Activated CD8-positive, alpha-beta memory T cell treated with anti-CD3 and anti-CD28 coated beads, Interleukin-2, amount 50 U/mL, for 4 hours (primary cell): ENCODE measurements around the gene ENTPD6.
"Not testable (repeated sequence)": the region's sequence is repeated elsewhere in the genome, so short reads cannot be mapped to it uniquely, and the experiment has no call there.

Source experiments
- DNase-seq: peaks from one replicate; pipeline ENCODE4 v3.0.0-alpha.2; 2020

The ENTPD6 gene

DNA sequence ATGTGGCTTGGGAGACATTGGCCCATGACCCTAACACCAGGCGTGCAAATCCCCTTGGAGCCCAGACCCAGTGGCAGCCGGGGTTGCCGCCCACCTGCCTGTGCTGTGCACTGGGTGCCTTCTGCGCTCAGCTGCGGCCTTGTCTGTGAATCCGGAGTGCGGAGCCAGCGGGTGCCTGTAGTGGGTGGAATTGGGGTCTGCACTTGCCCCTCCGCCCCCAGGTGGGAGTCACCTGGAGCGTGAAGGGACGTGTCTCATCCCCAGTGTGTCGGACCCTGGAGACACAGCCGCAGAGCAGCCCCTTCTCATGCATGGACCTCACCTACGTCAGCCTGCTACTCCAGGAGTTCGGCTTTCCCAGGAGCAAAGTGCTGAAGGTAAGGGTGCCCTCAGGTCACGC is 29.4 kb downstream of the ENTPD6 start:
- DNase-seq = no peak

DNA sequence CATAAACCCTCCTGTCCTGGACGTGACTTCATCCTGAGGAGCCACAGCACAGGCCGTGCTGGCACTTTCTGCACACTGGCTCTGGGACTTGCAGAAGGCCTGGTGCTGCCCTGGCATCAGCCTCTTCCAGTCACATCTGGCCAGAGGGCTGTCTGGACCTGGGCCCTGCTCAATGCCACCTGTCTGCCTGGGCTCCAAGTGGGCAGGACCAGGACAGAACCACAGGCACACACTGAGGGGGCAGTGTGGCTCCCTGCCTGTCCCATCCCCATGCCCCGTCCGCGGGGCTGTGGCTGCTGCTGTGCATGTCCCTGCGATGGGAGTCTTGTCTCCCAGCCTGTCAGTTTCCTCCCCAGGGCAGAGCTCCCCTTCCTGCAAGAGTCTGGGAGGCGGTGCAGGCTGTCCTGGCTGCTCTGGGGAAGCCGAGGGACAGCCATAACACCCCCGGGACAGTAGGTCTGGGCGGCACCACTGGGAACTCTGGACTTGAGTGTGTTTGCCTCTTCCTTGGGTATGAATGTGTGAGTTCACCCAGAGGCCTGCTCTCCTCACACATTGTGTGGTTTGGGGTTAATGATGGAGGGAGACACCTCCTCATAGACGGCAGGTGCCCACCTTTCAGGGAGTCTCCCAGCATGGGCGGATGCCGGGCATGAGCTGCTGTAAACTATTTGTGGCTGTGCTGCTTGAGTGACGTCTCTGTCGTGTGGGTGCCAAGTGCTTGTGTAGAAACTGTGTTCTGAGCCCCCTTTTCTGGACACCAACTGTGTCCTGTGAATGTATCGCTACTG is 30.3 kb downstream of the ENTPD6 start:
- DNase-seq = no peak

GRCh38 chr20:25226433-25227316 is 31.2 kb downstream of the ENTPD6 start:
- no peak for DNase-seq

DNA sequence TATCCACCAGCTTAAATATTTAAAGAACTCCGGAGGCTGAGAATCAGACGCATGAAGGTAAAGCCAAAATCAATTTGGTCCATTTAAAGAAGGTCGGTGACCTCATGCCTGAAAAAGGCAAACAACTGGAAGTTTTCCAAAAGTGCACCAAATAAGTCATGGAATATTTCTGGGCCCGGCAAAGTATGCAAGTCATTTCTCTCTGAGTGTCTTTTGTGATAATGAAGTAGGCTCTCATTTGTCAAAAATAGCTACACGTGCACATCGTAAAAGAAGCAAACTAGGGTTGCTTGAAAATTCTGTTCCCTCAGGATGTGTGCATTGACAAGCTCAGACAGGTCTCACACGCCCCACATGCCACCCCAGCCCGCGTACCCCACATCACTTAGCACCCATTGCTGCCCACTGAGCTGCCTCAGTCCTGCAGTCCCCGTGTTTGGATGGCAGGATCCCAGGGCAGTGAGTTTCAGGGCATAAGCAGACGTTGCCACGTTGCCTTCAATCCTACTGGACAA is 31.9 kb downstream of the ENTPD6 start:
- DNase-seq = no peak

DNA sequence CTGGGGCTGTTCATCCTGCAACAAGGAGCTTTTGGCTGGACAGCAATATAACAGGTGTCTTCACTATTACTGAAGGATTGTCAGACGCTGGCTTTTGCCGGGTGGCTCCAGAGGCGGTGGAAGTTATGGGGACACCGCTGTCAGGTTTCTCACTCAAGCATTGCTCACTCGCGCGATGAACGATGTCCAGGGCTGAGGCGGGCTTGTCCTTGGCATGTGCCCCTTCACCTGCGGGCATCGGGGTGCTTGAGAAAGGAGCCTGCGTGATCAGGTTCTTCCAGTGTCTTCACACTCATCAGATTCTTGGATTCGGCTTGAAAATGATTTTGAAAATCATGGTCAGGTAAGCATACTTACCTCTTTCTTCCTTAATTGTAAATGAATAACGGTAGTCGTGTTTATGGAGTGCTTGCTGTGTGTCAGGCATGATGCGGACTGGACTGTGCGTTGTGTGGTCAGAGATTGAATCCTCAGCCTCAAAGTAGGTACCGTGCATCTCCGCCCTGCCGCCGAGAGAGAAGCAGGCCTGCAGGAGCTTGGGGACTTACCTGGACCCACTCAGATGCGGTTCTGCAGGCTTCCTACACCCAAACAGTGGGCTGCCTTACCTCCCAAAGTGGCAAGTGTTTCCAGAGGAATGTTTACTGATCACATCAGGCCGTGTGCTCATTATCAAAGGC is 34.1 kb downstream of the ENTPD6 start:
- DNase-seq = no peak

- DNase-seq = no peak
These were observed 34.8 kb downstream of the ENTPD6 start for GRCh38 chr20:25230166-25230831.

DNA sequence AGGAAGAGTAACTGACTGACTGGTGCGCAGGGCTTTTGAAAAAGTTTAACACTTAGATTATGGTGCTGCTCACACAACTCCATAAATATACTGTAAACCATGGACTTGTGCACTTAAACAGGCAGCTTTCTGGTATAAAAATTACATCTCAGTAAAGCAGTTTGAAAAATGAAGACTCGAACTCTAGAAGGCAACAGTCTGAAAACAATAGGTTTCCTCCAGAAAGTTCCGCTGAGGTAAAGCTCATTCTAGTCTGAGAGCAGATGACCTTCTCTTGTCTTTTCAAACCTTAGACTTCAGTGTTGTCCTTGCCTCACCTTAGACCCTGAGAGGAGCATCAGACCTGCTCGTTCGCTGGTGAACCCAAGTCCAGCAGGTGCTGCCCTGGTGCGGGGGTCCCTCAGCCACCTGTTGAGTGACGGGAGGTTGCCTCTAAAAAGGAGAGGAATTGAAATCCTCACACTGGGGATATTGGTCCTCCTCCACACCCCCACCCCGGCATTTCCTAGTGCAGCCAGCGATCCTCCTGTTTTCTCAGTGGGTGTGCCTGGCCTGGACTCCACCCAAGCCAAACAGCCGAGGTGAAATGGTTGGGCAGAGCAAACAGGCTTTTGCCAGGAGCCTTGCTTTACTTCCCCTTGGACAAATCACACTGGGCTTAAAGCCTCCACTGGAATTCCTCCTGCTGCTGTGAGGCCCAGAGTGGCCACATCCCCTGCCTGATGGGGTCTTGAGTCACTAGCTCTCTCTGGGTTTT is 37.7 kb downstream of the ENTPD6 start:
- DNase-seq = no peak

DNA sequence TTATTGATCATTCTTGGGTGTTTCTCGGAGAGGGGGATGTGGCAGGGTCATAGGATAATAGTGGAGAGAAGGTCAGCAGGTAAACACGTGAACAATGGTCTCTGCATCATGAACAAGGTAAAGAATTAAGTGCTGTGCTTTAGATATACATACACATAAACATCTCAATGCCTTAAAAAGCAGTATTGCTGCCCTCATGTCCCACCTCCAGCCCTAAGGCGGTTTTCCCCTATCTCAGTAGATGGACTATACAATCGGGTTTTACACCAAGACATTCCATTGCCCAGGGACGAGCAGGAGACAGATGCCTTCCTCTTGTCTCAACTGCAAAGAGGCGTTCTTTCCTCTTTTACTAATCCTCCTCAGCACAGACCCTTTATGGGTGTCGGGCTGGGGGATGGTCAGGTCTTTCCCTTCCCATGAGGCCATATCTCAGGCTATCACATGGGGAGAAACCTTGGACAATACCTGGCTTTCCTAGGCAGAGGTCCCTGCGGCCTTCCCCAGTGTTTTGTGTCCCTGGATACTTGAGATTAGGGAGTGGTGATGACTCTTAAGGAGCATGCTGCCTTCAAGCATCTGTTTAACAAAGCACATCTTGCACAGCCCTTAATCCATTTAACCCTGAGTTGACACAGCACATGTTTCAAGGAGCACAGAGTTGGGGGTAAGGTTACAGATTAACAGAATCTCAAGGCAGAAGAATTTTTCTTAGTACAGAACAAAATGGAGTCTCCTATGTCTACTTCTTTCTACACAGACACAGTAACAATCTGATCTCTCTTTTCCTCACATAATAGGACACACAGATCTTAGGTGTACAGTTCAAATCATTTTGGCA is 38.7 kb downstream of the ENTPD6 start:
- DNase-seq = not testable (repeated sequence)

GRCh38 chr20:25236450-25237304 is 41.2 kb downstream of the ENTPD6 start:
- DNase-seq = no peak

- DNase-seq = peak; percentile 28
These were observed 42.3 kb downstream of the ENTPD6 start for GRCh38 chr20:25237610-25238318.

DNA sequence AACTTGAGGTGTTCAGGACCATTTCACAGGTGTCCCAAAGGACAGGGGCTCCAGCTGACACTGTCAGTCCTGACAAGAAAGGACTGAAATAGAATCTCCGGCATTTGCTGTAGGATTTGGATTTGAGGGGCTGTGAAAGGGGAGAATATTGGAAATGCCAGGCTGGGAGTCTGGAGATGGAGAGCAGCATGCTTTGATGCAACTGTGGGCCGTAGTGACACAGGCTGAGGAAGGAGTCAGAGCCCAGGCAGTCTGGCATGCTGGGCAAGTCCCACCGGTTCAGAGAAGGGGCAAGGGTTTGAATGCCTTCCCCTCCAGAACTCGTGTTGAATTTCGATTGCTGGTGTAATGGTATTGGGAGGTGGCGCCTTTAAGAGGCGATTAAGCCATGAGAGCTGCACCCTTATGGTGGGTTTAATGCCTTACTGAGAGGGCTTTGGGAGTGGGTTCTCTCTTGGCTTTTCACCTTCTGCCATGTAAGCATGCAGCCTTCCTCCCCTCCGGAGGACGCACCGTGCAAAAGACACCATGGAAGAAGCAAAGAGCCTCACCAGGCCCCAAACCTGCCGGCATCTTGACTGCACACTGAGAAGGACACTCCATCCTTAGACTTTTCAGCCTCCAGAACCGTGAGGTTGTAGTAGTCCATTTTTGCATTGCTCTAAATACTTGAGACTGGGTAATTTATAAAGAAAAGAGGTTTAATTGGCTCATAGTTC is 43.0 kb downstream of the ENTPD6 start:
- no peak for DNase-seq

- no peak for DNase-seq
These were observed 44.2 kb downstream of the ENTPD6 start for GRCh38 chr20:25239387-25240370.

DNA sequence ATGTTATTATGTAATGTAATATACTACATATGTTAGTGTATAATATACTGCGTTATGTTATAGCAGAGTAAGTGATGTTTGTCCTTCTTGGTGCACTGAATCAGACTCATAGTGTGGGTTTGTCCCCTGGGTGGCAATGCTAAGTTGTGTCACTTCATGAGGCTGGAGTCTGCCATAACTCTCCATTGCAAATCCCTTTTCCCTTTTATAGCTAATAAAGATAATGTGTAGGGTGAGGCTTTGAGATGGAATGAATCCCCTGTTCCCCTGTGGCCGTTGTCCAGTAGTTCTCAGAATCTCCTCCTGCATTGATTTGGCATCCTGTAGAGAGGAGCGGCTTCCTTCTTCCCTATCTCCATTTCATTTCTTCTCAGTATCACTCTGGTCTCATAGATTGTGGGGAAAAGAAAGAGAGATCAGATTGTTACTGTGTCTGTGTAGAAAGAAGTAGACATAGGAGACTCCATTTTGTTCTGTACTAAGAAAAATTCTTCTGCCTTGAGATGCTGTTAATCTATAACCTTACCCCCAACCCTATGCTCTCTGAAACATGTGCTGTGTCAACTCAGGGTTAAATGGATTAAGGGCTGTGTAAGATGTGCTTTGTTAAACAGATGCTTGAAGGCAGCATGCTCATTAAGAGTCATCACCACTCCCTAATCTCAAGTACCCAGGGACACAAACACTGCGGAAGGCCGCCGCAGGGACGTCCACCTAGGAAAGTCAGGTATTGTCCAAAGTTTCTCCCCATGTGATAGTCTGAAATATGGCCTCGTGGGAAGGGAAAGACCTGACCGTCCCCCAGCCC is 45.5 kb downstream of the ENTPD6 start:
- DNase-seq = not testable (repeated sequence)

- not testable (repeated sequence) for DNase-seq
These were observed 46.1 kb downstream of the ENTPD6 start for GRCh38 chr20:25241659-25241955.

DNA sequence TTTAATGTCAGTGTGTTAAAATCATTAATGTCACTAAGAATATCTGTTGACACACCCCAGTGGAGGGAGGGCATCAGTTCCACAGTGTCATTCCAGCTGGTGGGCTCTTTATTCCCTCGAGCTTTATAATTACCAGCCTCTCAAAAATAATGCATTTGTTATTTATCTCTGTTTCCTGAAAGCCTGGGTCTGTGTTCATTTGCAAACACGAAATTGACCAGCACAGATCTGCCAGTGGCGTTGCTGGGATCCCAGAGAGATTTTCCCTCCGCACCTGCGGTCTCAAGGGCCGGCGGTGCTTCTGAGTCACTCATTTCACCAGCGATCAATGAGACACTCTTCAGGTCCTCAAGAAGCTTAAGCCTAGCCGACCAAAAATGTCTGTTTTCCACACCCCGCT is 46.7 kb downstream of the ENTPD6 start:
- DNase-seq = no peak

- no peak for DNase-seq
These were observed 48.0 kb downstream of the ENTPD6 start for GRCh38 chr20:25243416-25243979.
